Renal pelvis (tissue), 4 donors: ENCODE measurements around the gene MAPT. TPM values are rescaled to one million over a fixed set of nuclear protein-coding genes. Genes with fewer than 3 reads are reported as not detected.
"Not testable (repeated sequence)": the region's sequence is repeated elsewhere in the genome, so short reads cannot be mapped to it uniquely, and the experiment has no call there.

ENCODE experiments used
- DNase-seq: peaks from one replicate; pipeline ENCODE4 v3.0.0-alpha.2; 2013
- polyA plus RNA-seq, 3 donors: library from polyadenylated mRNA; unstranded; fragments of 120-200 nt; gene quantifications; one replicate each; pipeline ENCODE4 v1.2.1, GENCODE V29; 2013; ENCODE audit not compliant: insufficient read length in 3 of 3

The MAPT gene
- polyA plus RNA-seq, 3 donors: 6.9 to 9.4 (median 8.4) TPM

GRCh38 chr17:45896803-45897693 lies 2.7 kb downstream of the MAPT start:
- no peak for DNase-seq

- no peak for DNase-seq
Measured at GRCh38 chr17:45900136-45900535, 5.8 kb downstream of the MAPT start.

DNA sequence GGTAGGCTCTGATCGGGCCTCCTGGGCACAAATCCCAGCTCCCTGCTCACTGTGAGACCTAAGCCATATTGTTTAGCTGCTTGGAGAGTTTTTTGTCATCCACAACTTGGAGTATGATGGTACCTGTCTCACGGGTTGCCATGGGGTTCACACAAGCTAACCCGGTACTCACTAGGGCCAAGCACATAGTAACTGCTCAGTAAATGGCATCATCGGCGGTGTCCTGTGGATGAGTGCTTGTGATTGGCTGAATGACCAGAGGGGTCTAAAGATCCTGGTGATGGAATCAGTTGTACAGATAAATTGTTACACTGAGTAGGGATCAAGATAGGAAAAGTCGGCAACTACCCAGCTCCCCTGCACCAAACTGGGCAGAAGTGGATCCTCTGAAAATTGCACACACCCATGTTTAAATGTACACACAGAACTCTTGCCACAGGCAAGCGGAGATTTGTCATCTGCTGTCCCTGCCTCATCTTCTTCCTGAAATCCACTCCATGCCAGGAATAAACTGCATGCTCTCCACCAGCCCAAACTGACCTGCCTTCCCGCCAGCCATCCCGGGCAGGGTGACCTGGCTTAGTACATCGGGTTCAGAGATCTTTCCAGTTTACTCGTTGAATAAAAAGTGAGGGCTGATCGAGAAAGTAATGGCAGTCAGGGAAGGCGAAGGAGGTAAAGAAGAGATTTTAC lies 6.5 kb downstream of the MAPT start:
- DNase-seq: no peak

DNA sequence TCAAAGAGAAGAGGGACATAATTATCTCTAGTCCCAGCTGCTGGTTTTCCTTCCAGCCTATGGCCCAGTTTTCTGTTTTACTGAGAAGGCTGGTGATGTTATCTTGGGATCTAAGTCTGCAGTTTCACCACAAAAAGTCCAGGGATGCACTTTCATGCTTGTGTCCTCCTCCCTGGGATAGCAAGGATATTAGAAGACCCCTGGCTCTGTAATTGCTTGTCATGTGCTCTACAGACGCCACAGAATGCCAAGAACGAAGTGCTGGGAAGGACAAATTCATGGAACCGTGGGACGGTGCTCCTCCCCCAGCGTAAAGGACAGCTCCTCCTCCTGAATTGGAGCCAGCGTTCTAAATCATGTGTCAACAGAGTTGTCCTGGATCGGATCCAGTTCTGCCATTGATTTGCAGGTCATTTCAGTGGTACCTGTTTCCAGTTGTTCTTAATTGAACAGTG lies 8.6 kb downstream of the MAPT start:
- DNase-seq: no peak

DNA sequence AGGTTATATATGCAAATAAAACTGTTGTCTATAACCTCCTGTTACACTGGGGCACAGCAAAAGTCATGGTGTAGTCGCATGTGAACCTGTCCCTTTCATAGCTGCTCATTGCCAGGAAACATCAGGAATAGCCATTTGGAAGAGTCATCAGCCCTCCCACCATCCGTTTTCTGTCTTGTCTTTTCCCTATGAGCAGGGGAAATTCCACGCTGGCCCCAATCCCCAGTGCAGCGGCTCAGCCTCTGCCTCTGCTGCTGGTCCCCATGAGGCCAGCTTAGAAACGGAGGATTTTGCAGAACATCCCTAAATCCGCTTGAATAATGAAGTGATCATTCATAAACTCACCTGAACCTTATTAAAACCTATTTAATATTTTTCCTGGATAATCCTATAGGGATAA lies 10.5 kb downstream of the MAPT start:
- no peak for DNase-seq

DNA sequence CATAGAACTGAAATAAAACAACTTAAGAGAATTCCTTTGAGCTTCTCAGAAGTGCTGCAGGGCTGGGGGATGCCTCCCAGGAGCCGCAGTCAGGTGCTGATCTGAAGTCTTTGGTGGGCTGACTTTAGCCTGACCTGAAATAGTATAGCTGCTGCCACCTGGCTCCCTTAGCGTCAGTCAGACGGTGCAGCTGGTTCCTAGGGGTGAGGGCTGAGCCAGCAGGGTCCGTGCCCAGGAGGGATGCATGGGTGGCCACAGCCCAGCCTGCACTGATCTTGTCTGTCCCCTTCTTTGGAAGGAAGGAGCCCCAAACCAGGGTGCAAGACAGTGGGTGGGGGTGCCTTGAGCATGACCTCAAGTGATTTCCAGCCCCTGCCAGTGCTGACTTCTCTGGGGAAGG lies 11.5 kb downstream of the MAPT start:
- no peak for DNase-seq

DNA sequence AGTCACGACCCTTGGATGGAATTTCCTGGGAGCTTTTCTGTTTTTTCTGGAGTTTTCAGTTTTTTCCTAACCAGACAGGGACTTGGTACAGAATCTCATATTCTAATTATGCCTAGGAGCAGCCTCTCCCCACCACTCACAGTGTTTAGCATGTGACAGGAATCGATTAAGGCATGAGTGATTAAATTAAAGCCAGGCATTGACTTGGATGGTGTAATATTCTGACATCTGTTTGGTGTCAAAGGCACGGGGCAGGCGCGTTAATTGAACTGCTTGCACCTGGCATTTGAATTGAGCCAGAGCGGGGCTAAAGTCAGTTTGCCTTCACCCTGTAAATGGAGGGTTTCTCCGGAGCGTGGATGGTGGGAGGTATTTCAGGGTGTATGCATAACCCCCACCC lies 11.9 kb downstream of the MAPT start:
- DNase-seq: no peak

DNA sequence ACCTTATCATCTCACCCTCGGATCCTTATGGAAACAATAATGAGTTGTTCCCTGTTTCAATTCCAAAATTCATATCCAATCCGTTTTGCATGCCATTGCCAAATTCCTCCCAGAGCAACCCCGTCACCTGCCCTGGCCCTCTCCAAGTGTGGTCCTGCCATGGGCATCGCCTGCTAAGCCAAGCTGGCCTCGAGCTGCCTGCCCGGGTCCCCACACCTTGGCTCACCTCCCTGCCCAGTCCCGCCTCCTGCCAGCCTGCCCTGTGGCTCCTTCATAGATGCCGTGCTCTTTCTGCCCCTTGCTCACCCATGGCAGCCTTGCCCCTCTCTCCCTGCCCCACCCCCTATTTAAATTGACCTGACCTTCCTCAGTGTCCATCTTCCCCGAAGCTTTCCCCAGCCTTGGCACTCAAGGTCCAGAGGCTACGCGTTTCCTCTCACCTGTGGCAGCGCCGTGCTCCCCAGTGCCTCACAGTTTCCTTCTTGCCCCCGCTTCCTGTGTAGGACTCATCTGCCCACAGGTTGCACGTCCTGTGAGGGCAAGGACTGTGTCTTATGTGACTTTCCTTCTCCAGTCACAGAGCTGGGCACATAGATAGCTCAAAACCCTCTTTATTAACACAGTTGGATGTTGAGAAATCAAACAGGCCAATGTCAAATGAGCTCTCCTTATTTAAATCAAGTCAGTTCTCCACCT lies 12.7 kb downstream of the MAPT start:
- no peak for DNase-seq

DNA sequence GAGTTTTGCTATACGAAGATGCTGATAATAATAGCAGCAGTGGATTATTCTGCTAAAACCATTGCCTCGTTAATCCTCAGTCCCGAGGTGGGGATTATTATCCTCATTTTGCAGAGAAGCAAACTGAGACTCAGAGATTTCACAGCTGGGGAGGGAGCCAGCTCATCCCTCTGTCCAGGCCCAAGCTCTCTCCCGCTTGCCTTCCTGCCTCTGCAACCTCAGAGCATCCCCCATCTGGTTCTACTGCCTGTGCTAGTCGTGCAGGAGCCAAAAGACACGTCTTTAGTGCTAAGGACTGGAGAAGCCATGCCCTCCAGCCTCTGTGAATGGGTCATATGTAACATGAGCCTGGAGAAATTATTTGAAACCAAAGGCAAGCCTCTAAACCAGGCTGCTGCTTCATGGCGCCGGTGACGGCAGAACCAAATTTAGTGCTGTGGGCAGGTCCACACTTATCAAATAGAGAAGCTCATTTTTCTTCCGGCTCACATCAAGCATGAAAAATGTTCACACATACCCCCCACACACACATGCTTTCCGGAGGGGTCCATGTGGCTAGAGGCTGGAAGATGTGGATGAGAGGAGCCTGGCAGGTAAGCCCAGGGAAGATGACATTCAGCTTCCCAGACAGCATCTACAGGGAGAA lies 13.5 kb downstream of the MAPT start:
- DNase-seq: peak; percentile 49

GRCh38 chr17:45908460-45908859 lies 14.1 kb downstream of the MAPT start:
- DNase-seq: no peak

- no peak for DNase-seq
Measured at GRCh38 chr17:45908935-45909334, 14.6 kb downstream of the MAPT start.

DNA sequence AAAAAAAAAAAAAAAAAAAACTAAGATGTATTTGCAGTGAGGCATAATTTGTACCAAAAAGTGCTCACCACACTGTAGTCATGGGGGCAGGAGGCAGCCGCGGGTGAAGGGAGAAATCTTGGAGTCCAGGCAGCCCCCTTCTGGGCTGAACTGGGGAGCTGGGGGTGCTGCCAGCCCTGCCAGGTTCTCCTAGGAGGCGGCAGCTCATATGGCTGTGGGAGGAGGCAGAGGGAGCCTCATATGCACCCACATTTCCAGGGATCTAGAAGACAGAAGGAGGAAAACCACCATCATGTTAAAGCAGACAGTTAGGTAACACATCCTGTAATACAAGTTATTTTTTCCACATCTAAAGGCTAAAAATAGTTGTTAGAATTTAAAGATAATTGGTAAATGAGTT lies 16.3 kb downstream of the MAPT start:
- no peak for DNase-seq

DNA sequence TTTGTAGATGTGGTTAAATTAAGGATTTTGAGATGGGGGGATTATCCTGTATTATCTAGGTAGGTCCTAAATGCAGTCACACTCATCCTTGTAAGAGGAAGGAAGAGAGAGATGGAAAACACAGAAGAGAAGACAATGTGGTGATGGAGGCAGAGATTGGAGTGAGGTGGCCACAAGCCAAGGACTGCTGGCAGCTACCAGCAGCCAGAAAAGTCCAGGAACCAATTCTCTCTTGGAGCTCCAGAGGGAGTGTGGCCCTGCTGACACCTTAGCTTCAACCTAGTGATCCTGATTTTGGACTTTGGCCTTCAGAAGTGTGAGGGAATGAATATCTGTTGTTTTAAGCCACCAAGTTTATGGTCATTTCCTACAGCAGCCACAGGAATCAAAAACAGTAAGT lies 18.0 kb downstream of the MAPT start:
- no peak for DNase-seq

DNA sequence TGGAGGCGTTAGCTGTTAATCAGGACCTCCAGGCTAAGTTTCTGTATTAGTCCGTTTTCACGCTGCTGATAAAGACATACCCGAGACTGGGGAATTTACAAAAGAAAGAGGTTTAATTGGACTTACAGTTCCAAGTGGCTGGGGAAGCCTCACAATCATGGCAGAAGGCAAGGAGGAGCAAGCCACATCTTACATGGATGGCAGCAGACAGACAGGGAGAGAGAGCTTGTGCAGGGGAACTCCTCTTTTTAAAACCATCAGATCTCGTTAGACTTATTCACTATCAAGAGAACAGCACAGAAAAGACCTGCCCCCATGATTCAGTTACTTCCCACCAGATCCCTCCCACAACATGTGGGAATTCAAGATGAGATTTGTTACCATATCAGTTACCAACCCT lies 18.7 kb downstream of the MAPT start:
- not testable (repeated sequence) for DNase-seq

GRCh38 chr17:45914047-45914717 lies 19.8 kb downstream of the MAPT start:
- DNase-seq: no peak

GRCh38 chr17:45915263-45915662 lies 20.9 kb downstream of the MAPT start:
- DNase-seq: no peak

GRCh38 chr17:45917081-45917480 lies 22.7 kb downstream of the MAPT start:
- DNase-seq: no peak

GRCh38 chr17:45918241-45918745 lies 23.9 kb downstream of the MAPT start:
- DNase-seq: no peak

- no peak for DNase-seq
Measured at GRCh38 chr17:45919136-45919535, 24.8 kb downstream of the MAPT start.

DNA sequence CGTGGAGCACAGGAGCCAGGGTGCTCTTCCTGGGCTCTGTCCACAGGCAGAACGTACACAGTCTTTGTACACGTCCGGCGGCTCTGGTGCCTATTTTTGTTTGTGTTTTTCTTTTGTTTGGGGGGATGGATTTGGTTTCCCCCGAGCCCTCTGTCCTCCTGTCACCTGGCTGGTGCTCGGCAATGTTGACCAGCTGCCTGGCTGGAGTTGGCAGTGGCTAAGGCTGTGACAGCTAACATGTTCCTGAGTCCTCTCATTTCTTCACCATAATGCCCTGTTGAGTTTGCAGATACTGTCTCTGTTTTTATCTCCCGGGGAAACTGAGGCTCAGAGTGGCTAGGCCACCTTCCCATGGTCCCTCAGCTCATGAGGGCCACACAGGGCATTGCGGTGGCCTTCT lies 25.7 kb downstream of the MAPT start:
- no peak for DNase-seq

- DNase-seq: no peak
Measured at GRCh38 chr17:45923511-45924268, 29.3 kb downstream of the MAPT start.
